ENCODE results near the gene FARP1.

Gene FARP1

DNA sequence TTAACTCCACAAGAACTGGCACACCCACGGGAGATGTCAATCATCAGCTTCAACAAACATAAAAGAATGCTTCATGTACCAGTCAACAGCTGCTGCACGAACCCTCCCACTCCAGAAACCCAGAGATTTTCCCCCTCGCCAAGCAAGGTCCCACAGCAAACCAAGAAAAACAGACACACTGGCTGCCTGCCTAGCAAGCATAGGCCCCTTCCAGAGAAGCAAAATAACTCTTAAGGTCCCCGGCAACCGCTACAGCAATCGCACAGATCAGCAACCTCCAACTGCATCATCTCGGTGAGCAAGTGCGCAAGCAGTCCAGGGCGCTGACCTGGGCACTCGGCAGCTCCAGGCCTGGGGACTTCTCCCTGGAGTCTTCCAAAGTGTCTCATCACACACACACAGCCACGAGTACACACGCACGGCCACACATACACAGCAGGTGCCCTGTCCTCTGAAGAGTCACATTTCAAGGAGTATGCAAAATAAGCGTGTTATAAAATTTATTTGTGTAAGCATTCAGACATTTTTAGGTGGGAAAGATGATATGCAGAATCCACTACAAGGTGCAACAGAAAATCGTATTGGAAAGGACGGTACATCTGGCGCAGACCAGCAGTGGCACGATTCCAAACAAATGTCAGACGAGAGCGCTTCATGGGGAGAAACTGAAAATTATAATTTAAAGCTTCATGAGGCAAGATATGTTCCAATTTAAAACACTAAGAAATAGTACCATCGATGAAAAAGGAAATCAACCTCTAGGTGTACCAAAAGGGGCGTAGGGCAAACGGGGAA lies 309.0 kb downstream of the FARP1 start:
- DNase-seq: no peak

DNA sequence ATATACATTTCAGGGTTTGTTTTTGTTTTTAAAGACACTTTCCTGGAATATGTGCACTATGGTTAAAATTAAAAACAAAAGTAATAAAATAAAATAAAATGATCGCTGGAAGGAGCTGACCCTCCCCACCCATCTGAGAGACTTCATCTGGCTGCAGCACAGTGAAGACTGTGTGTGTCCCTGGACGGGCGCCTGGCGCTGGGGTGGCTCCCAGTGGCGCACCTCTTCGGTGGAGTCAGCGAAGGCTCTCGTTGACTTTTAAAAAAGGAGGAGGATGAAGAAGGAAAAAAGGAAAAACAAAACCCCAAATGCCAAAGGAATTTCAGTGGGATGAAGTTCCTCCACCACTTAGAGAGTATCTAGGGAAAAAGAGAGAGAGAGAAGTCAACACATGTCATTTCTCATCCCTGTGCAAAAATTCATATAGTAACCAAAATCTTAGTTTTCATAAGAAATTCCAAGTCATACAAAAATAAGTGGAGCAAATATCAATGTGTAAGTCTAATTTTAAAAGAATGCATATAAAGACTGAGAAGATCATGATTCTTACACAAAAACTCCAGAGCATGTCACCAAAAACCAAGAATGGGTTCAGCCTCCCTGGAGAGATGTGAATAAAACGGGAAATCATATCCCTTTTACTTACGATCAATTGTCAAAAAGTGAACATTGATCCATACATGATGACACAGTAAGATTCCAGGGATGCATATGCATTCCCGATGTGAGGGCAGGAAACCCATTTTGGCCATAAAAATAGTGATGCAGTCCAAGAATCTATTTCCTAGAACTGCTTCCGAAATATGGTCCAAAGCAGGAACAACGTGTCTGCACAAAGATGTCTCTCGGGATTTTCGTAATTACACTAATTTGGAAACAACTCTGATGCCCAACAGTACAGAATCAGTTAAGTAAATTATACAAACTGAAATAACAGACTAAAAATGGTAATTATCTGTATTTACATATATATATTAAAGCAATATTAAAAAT lies 310.3 kb downstream of the FARP1 start:
- no peak for DNase-seq

DNA sequence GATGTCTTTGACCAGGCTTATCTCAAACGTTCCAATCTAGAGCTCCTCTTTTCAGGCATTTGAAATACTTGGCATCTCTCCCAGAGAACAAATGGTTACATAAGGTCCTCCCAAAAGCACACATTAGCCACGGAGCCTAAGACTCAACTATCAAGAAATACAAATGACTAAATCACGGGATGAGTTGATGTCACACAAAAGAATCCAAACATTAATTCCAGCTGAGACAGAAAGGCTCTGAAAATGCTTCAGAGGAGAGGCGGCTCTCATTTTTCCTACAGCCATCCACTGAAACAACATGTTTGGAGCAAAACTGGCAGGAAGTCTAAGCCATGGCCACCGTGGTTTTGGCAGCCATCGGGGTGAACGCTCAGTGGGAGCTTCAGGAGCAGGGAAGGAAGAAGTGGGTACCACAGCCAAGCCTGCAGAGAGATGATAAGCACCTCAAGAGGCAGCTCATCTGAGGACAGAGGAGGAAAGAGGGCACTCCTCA lies 311.5 kb downstream of the FARP1 start:
- DNase-seq: no peak

DNA sequence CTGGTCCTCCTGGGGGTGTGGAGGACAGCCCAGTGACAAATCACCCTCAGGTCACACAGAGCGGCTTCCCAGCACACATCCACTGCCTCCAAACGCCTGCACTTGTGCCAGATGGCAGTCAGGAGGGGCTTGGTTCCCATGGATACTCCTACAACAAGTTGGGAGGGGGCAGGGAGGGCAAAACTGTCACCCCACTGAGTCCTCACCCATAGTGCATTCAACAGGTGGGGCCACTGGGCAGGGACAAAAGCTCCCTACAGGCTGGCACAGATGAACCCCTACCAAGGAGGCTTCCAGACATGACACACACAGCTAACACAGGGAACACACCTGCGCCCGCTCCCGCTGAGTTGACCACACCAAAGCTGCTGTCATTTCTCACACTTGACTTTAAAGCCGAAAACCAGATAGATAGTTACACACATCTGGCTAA lies 313.5 kb downstream of the FARP1 start:
- no peak for DNase-seq

DNA sequence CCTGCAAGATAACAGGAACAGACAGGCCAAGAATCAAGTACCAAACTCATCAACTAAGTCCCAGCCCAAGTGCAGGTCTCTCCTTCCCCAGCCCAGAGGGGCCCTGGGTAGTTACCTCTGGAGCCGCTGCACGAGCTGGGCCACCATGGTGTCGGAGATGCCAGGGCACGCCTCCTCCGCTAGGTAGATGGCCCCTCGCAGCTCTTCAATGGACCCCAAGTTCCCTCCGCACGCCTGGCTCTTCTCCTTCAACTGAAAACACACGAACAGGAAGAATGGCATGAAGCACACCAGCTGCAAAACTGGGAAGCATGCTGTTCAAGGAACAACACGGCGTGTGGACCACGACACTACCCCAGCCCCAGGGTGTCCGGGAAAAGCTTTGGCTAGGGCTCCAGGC lies 314.2 kb downstream of the FARP1 start:
- DNase-seq: no peak

DNA sequence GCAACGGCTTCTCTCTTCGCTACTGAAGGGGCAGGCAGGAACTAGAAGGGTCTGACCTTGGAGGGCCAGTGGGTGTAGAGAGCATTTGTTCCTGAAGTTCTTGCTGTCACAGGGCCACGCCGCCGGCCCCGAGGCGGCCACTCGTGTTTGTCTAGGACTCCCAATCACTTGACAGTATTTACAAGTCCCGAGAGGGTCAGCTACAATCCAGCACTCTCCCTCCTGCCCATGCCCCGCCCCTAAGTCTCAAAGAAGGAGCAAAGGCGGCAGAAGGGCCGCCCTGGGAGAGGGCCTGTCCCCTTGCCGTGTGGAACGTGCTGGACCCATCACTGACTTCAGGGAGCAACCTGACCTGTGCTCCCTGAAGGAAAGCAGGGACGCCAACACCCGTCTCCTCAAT lies 315.5 kb downstream of the FARP1 start:
- no peak for DNase-seq

DNA sequence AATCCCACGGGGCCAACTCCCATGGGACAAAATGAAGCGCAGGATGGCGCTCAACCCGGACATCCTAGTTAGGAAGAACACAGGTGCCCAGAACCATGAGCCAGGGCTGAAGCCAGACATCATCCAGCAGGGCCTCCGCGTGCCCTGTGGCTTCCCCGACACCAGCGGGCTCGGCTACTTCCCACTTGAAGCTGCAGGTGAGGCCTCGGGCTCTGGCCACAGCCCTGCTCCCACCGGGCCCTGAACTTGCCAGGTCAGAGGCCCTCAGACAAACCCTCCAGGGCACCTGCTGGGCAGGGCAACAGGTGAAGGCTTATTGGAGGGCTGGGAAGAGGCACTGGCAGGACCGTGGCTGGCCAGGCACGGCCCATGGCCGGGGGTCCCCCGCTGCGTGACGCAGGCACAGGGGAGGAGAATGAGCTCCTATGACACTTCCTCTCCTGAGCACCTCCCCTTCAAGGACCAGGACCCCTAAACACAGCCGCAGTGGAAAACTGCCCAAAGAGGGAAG lies 316.3 kb downstream of the FARP1 start:
- no peak for DNase-seq

DNA sequence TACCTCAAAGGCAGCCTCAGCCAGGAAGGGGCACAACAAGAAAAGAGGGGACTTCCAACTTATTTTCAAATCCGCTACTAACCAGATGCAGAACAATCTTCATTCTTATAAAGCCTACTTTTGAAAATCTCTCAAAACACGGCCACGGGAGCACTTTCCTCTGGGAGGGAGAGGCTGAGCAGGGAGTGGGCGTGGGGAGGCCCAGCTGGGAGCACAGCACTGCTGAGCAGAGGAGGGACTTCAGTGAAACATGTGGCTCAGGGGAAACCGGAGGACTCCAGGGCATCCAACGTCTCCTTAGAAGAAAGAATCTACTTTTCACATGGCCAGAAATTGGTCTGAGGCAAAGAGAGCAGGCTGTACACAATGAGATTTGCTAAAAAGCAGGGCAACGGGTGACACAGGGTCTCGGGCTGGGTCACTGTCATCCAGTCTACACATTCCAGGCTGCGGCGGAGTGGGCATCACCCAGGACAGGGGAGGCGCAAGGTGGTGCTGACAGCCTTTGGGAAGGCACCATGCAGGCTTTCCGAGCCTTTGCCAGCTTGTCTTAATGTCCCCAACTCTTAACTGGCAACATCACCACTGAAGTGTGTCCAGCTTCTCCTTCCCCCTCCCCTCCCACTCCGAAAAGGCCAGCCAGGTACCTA lies 317.0 kb downstream of the FARP1 start:
- DNase-seq: no peak

DNA sequence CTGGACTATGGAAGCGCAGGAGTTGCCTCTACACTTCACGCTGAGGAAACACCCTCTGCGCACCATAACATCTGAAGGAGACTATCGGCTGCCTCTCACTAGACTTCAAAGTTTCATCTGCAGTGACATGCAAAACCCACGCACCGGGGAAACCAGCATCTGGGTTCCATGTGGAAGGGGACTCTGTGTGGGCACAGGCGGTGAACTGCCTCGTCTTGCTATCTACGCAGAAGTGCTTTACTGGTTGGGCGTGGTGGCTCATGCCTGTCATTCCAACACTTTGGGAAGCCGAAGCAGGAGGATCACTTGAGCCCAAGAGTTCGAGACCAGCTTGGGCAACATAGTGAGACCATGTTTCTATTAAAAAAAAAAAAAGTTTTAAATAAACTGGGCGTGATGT lies 317.6 kb downstream of the FARP1 start:
- no peak for DNase-seq

DNA sequence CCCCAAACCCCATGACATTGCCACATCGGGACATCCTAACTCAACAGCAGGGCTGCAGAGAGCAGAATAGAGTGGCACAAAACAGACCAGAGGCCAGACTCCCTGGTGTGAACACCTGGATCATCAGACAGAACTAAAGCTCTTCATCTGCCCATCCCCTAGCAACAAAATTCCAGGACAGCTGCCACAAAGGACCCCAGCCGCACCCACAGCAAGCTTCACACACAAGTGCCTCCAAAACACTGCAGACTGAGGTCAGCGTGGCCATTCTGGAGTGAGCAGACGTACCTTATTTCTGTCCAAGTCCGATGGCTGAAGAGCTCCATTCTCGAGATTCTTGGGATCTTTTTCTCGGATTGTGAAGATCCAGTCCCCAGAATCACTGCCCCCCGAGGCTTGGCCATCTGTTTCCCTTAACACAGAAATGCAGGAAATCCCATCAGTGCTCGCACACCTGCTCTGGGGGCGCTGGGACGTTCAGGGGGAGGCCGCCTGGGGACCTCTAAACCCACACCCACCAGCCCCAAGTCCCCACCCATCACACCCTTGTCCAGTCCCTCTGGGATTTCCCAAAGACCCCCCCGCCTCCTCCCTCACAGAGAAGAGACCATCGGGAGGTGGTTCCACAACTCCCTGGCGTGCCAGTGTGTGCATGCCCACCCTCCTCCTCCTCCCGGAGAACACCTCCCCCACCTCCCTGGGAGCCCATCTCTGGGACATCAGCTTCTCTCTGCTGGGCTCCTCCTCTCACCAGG lies 318.8 kb downstream of the FARP1 start:
- DNase-seq: no peak

DNA sequence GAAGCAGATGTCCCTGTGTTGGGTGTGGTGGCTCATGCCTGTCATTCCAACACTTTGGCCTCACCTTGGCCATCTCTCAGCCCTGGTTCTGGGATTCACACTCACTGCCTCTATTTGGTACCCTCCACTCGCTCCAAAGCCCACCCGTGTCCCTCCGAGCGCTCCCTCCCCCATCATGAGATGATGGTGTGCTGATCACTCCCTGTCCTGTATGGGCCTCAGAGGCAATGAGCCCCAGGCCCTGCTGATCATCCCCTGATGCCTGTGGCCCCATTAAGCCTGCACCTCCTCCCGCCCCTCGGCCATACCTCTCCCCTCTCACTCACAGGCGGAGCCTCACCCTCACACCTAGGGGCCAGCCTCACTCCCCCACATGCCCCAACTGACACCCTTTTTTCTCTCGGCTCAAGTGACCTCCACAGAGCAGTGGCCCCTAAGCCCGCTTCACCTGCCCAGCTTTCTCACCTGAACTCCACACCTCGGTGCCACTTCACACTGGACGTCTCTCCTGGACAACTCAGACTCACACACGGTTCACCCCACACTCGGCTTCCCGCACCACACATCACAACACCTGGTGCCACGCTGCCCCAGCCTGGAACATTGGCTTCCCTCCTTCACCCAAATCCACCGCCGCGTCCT lies 319.5 kb downstream of the FARP1 start:
- DNase-seq: no peak

DNA sequence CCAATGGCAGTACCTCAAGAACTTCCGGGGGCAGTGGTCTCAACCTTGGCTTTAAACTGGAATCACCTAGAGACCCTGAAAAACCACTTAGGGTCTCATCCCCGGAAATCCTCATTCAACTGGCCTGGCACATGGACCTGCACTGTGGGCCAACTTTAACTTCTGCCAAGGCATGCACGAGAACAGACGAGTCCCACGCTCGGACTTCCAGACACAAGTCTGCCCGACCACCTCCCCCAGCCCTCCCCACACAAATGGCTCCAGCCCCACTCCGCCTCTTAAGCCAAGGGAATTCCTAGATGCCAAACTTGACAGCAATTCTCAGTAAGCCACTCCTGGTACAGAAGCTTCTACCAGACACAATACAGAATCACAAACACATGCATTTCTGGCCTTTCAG lies 320.1 kb downstream of the FARP1 start:
- no peak for DNase-seq

DNA sequence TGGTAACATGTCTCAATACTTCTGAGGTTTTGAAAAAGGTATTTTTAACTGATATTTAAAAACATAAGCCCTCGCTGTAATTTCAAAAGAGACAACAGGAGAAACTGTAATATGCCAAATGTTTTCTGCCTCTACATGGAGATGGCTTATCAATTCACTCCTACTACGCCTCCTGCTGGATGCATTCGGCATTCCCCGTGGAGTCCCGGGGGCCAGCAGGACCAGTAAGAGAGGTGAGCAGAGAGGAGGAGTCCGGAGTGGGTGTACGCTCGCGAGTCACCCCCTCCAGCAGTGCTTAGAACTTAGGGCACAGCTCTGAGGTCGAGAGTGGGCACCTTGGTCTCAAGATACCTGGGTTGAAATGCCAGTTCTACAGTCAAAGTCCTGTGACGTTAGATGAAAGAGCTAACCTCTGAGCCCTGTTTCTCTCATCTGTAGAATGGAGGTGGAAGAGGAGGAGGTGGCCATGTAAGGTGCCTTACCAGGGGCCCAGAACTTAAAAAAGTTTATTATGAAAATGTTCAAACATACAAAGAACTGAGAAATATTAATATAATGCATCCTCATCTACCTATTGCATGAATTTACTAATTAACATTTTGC lies 323.8 kb downstream of the FARP1 start:
- DNase-seq: no peak

DNA sequence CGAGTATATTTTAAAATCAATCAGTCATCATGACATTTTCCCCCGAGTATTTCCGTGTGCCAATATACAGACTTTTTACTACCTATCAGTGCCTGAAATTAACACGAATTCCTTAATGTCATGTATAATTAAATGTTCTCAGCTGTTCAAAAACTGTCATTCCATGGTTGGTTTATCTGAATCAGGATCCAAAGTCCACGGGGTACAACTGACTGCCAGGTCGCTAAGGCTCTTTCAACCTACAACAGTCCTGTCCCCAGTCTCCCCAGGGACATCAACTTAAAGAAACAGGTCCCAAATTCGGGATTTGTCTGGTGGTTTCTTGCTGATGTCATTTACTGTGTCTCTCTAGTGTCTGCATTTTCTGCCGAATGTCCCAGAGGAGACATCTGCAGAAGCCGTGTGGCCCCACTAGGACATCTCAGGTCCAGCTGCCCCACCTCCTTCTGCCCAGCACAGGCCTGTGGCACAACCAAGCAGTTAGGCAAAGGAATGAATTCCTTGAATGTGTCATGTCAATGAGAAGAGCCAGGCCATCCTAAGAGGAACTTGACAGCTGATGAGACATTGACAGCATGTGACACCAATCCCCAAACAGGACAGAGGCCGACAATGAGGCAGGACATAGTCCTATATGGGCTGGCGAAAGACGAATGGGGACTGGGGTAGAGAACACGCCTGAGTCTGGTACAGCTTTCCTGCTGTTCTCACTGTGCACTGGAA lies 324.5 kb downstream of the FARP1 start:
- no peak for DNase-seq

DNA sequence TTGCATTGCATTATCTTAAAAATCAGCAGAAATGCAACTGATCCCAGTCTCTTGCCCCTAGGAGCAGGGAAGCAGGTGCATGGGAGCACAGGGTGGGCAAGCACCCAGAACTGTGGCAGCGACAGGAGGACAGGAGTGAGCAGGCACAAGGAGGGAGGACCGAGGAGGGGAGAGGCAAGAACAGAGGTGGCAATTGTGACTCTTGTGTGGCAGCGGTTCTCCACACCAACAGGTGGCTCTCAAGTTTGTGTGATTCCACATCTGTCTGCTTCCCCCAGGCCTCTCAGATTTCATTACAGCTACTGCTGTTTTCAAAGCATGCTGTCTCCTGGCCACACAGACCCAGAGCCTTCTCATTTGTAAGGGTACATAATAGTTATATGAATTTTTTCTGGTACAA lies 325.5 kb downstream of the FARP1 start:
- no peak for DNase-seq

DNA sequence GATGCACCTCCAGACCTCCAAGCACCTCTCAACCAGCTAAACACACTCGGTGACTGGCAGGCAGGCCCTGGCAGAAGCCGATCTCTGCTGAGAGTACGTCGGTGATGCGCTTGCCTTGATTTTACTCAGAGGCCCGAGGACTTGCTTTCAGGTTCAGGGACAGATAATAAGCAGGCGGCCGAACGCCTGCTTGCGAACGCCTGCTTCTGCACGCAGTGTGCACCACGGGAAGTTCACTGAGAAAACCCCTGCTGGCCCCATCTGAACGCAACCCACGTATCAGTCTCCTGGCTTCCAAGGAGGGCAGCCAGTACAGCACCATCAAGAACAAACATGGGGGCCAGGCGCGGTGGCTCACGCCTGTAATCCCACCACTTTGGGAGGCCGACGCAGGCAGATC lies 326.0 kb downstream of the FARP1 start:
- DNase-seq: no peak

DNA sequence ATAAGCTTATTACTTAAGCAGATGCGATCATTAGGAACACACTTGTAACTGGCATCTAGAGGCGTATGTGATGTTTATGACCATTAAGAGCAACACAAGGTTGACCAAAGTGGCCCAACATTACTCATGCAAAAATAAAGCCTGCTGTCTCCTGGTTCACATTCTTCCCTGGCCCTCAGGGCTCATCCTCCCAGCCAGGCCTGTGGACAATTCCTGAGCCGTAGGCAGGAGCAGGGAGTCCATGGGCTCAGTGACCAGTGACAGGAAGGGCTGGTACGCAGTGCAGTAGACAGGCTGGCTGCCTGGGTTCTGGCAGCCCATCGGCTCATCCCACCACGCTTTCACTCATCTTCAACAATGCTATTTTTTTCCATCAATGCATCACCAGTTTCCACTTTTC lies 328.0 kb downstream of the FARP1 start:
- DNase-seq: no peak

DNA sequence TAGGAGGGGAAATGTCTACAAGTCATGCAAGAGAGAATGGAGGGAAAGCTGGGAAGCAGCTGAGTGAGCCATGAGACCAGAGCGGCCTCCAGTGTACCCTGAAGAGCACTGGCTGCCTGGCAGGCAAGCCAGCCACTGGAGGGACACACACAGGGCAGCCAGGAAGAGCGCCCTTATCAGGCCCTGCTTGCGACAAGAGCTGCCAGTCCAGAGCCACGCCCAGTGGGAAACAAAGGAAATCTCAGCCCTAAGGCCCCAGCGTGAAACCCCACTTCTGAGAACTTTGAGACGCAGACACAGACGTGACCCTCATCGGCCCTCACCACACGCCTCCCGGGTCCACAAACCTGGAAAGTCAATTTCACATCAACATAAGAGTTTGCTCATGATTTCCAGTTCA lies 329.0 kb downstream of the FARP1 start:
- DNase-seq: no peak

DNA sequence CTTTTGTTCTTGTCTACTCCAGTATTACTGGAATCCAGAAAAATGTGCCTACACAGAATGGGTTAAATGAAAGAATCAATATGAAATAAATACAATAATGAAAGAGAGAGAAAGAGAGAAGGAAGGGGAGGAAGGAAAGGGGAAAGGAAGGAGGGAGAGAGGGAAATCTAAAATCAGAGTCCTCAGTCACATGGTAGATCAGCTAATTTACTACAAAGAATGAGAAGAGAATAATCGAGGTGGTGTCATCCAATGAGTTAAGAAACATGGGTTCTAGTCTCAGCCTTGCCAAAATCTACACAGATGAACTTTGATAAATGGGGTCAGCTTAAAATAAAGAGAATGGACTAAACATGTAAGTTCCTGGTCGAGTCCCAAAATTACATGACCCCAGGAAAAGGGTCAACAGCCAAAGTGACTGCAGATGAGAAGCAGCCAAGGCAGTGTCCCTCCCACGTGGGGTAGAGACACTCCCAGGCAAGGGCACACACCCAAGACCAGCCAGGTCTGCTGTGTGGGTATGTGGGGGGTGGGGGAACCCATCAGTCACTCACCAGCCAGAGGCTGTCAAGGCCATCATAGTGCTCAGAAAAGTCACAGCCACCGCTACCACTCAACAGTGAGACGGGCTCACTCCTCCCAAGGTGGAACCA lies 330.4 kb downstream of the FARP1 start:
- no peak for DNase-seq

DNA sequence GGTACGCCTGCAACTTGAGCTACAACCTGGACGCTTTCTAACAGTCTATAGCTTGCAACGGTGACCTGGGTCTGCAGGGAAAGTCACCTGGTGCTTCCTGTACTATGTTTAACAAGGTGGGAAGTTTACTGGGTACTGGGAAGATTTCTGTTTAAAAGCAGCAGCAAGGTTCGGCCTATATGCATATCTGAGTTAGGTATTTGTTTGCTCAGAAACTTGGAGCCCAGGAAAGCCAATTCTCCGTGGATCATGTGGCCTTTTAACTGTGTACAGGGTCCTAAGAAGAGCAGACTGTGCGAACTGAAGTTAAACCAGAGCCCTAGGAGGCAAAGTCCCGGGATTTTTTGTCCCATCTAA lies 330.9 kb downstream of the FARP1 start:
- DNase-seq: no peak
